Skeletal muscle satellite cell (primary cell): ENCODE data around the gene CCDC57.
A peak's percentile ranks its signal among the peaks of the same experiment; 100 is the strongest.

Experiments
- H3K27me3 ChIP-seq: 2 replicates; pipeline ENCODE4 v1.7.0; 2013; ENCODE audit warnings: low read length; ENCODE audit not compliant: control insufficient read depth, insufficient read depth
- H3K36me3 ChIP-seq: 2 replicates; pipeline ENCODE4 v1.7.0; 2013; ENCODE audit warnings: mild to moderate bottlenecking, control low read depth, low read length; ENCODE audit not compliant: insufficient read depth
- H3K4me1 ChIP-seq: 2 replicates; pipeline ENCODE4 v1.7.0; 2013; ENCODE audit warnings: low read length; ENCODE audit not compliant: control insufficient read depth, insufficient read depth
- H3K4me2 ChIP-seq: 2 replicates; pipeline ENCODE4 v1.7.0; 2013; ENCODE audit warnings: mild to moderate bottlenecking, low read length
- H3K4me3 ChIP-seq: 2 replicates; pipeline ENCODE4 v1.7.0; 2013; ENCODE audit warnings: low read length
- H3K9ac ChIP-seq: 2 replicates; pipeline ENCODE4 v1.7.0; 2013; ENCODE audit warnings: mild to moderate bottlenecking, low read depth, low read length, moderate library complexity
- H3K9me3 ChIP-seq: replicated peaks from 2 replicates; pipeline ENCODE4 v1.7.0; 2013; ENCODE audit warnings: mild to moderate bottlenecking, control low read depth, low read length

CCDC57 gene

GRCh38 chr17:82238472-82239201 is 26.0 kb upstream of the CCDC57 start:
- peaks cover 96% of the 10 kb centered on the region for H3K4me1 ChIP-seq
- H3K9me3 ChIP-seq = no peaks in the 10 kb centered on the region
- peak overlapping the region; percentile 23 for H3K9ac ChIP-seq
- no peaks in the 10 kb centered on the region for H3K27me3 ChIP-seq
- peaks cover 67% of the 10 kb centered on the region for H3K36me3 ChIP-seq
- peak overlapping the region; percentile 47 for H3K4me3 ChIP-seq
- H3K4me2 ChIP-seq = peak overlapping the region; percentile 67

- H3K4me3 ChIP-seq = peak overlapping the region; percentile 47
- no peaks in the 10 kb centered on the region for H3K9me3 ChIP-seq
- H3K36me3 ChIP-seq = peaks cover 68% of the 10 kb centered on the region
Observed at GRCh38 chr17:82237746-82238471, 25.3 kb upstream of the CCDC57 start.

GRCh38 chr17:82237083-82237745 is 24.6 kb upstream of the CCDC57 start:
- Histone ChIP-seq H3K9me3 (no peaks in the 10 kb centered on the region), H3K4me1 (peaks cover 88% of the 10 kb centered on the region), H3K4me3 (no peak overlapping the region), H3K9ac (no peak overlapping the region), H3K27me3 (no peaks in the 10 kb centered on the region), H3K4me2 (no peak overlapping the region), H3K36me3 (peaks cover 73% of the 10 kb centered on the region)

More at GRCh38 chr17:82237746-82238471, 25.3 kb upstream of the CCDC57 start:
- Histone ChIP-seq H3K4me1 (peaks cover 90% of the 10 kb centered on the region), H3K9ac (peak overlapping the region; percentile 23), H3K4me2 (peak overlapping the region; percentile 67), H3K27me3 (no peaks in the 10 kb centered on the region)

- H3K4me1 ChIP-seq = peaks cover 88% of the 10 kb centered on the region
- H3K9ac ChIP-seq = peak overlapping the region; percentile 12
- peak overlapping the region; percentile 40 for H3K4me2 ChIP-seq
- H3K9me3 ChIP-seq = no peaks in the 10 kb centered on the region
- peaks cover 74% of the 10 kb centered on the region for H3K36me3 ChIP-seq
- no peaks in the 10 kb centered on the region for H3K27me3 ChIP-seq
- no peak overlapping the region for H3K4me3 ChIP-seq
Observed at GRCh38 chr17:82236142-82236971, 23.7 kb upstream of the CCDC57 start.

- no peak overlapping the region for H3K9ac ChIP-seq
- peaks cover 72% of the 10 kb centered on the region for H3K36me3 ChIP-seq
- peak overlapping the region; percentile 13 for H3K4me3 ChIP-seq
- no peaks in the 10 kb centered on the region for H3K27me3 ChIP-seq
- H3K4me2 ChIP-seq = peak overlapping the region; percentile 40
- no peaks in the 10 kb centered on the region for H3K9me3 ChIP-seq
- H3K4me1 ChIP-seq = peaks cover 85% of the 10 kb centered on the region
Observed at GRCh38 chr17:82235775-82236141, 23.1 kb upstream of the CCDC57 start.

- peaks cover 69% of the 10 kb centered on the region for H3K36me3 ChIP-seq
- no peaks in the 10 kb centered on the region for H3K9me3 ChIP-seq
- H3K27me3 ChIP-seq = no peaks in the 10 kb centered on the region
- H3K9ac ChIP-seq = no peak overlapping the region
- H3K4me3 ChIP-seq = peak overlapping the region; percentile 13
- H3K4me1 ChIP-seq = peaks cover 85% of the 10 kb centered on the region
- H3K4me2 ChIP-seq = peak overlapping the region; percentile 40
Observed at GRCh38 chr17:82235056-82235774, 22.6 kb upstream of the CCDC57 start.

- Histone ChIP-seq H3K4me2 (peak overlapping the region; percentile 40), H3K9ac (no peak overlapping the region), H3K4me1 (peaks cover 84% of the 10 kb centered on the region), H3K27me3 (no peaks in the 10 kb centered on the region), H3K36me3 (peaks cover 64% of the 10 kb centered on the region), H3K9me3 (no peaks in the 10 kb centered on the region), H3K4me3 (no peak overlapping the region)
Observed at GRCh38 chr17:82234211-82235055, 21.8 kb upstream of the CCDC57 start.

GRCh38 chr17:82232876-82233785 is 20.5 kb upstream of the CCDC57 start:
- Histone ChIP-seq H3K4me1 (peaks cover 75% of the 10 kb centered on the region), H3K4me3 (no peak overlapping the region), H3K9ac (no peak overlapping the region), H3K4me2 (no peak overlapping the region), H3K36me3 (peaks cover 55% of the 10 kb centered on the region), H3K27me3 (no peaks in the 10 kb centered on the region), H3K9me3 (no peaks in the 10 kb centered on the region)

- H3K4me3 ChIP-seq = no peak overlapping the region
- H3K36me3 ChIP-seq = peaks cover 47% of the 10 kb centered on the region
- peak overlapping the region; percentile 92 for H3K4me2 ChIP-seq
- no peak overlapping the region for H3K9ac ChIP-seq
- H3K27me3 ChIP-seq = no peaks in the 10 kb centered on the region
- H3K4me1 ChIP-seq = peaks cover 71% of the 10 kb centered on the region
- H3K9me3 ChIP-seq = no peaks in the 10 kb centered on the region
Observed at GRCh38 chr17:82232322-82232820, 19.7 kb upstream of the CCDC57 start.
